Measurements from ENCODE around the gene RPUSD1.

The RPUSD1 gene

GRCh38 chr16:819336-820043, 31.3 kb upstream of the RPUSD1 start:
- peak in 1 of 2 donors; percentile 29 for DNase-seq (ENCODE audit: extremely low read depth in 1 of 2, low read depth in 1 of 2)

DNA sequence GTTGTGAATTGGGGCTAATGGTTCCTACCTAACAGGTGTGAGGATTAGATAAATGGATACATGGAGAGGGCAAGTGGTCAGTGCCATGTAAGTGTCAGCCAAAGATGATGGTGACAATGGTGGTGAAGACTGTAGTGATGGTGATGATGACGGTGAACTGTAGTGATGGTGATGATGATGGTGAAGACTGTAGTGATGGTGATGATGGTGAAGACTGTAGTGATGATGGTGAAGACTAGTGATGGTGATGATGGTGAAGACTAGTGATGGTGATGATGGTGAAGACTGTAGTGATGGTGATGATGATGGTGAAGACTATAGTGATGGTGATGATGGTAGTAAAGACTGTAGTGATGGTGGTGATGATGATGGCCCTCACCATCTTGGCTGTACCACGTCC, 30.4 kb upstream of the RPUSD1 start:
- DNase-seq (ENCODE audit: extremely low read depth in 1 of 2, low read depth in 1 of 2) = no peak

GRCh38 chr16:818132-818531, 30.0 kb upstream of the RPUSD1 start:
- DNase-seq (ENCODE audit: extremely low read depth in 1 of 2, low read depth in 1 of 2) = no peak

DNA sequence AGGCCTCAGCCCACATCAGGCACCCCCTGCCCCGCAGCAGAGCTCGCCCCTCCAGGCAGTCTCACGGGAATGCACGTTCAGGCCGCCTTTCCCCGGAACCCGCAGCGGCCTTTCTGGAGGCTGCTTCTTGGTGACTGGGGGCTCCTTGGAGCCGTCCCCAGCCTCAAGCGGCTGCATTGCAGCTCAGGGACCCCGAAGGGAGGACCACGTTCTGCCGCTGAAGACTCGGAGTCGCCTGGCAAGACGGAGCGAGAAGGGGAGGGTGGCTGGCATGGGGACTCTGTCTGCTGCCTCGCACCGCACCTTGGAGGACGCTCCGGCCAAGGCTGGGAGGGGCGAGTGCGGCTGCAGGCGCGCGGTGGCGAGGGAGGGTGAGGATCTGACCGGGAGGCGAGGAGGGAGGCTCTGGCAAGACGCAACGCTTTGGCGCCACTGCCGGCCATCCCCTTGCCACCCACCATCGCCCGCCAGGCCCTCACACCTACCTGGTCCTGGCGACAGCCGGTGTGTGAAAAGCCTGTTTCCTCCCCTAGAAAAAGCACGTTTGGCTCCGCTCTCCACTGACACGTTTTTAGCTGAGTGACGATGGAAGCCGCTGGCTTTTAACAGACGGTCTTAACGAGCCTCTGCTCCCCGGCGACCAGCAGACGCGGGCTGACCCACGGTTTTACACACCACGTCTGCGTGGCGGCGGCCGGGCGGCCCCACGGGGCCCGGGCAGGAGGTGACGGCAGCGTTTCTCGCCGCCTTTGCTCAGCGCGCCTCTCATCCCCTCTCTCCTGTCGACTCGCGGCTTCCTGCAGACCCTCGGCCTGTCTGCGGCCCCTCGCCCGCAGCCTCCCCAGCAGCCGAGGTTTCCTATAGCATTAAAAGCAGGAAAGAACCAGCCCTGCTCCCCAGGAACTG, 29.1 kb upstream of the RPUSD1 start:
- DNase-seq (ENCODE audit: extremely low read depth in 1 of 2, low read depth in 1 of 2) = no peak

- no peak for DNase-seq (ENCODE audit: extremely low read depth in 1 of 2, low read depth in 1 of 2)
Observed at GRCh38 chr16:815861-816260, 27.7 kb upstream of the RPUSD1 start.

- no peak for DNase-seq (ENCODE audit: extremely low read depth in 1 of 2, low read depth in 1 of 2)
Observed at GRCh38 chr16:814974-815373, 26.8 kb upstream of the RPUSD1 start.

- DNase-seq (ENCODE audit: extremely low read depth in 1 of 2, low read depth in 1 of 2) = no peak
Observed at GRCh38 chr16:813916-814412, 25.8 kb upstream of the RPUSD1 start.

GRCh38 chr16:813204-813915, 25.2 kb upstream of the RPUSD1 start:
- peak in 1 of 2 donors; percentile 36 for DNase-seq (ENCODE audit: extremely low read depth in 1 of 2, low read depth in 1 of 2)

- no peak for DNase-seq (ENCODE audit: extremely low read depth in 1 of 2, low read depth in 1 of 2)
Observed at GRCh38 chr16:808085-808386, 19.9 kb upstream of the RPUSD1 start.

GRCh38 chr16:807347-808084, 19.3 kb upstream of the RPUSD1 start:
- peak; percentile 60 to 68 for DNase-seq (ENCODE audit: extremely low read depth in 1 of 2, low read depth in 1 of 2)

DNA sequence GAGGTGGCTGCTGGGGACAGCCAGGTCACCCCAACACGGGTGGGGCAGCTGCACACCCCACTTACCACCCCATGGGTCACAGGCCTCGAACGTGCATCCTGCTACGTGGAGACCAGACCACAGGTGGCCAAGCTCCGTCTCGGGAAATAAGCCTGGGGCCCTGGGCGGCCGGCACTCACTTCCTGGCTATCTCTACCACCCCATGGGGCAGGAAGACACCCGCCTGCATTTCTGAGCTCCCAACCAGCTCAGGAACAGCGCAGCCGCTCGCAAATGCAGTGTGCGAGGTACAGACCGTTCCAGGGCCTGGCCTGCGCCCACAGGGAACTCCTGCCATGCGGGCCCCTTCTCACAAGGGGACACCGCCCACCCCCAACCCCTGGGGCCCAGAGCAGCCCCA, 17.3 kb upstream of the RPUSD1 start:
- no peak for DNase-seq (ENCODE audit: extremely low read depth in 1 of 2, low read depth in 1 of 2)

DNA sequence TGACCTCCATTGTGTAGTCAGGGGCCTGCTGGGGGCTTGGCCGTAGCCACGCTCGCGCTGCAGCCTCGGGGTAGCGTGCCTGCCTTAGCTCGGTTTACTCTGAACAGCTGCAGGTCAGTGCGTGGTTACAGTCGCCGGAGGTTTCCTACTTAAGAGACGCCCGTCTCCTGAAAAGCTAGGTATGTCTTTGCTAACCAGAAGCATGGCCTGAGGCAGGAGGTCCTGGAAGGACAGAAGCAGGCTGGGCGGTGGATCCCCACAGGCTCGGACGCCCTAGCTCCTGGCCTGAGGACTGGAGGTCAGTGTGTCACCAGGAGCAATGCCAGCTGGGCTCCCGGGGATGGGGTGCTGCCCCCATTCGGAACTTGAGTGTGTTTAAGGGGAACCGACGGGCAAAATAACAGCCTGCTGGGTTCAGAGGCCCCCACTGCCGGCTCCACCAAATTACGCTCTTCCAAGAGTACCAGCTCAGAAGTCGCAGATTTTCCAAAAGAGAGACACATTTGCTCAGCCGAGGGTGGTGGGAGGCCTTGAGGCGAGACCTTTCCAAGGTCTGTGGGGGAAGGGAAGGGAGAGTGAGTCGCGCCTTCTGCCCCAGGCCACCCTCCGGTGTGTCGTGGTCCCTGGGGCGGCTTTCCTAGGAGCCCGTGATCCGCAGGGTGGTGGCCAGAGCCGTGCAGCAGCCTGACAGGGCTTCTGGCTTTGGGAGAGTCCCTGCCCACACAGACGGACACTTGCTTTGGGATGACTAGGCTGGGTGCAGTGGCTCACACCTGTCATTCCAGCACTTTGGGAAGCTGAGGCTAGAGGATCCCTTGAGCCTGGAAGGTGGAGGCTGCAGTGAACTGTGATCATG, 16.2 kb upstream of the RPUSD1 start:
- DNase-seq (ENCODE audit: extremely low read depth in 1 of 2, low read depth in 1 of 2) = no peak

DNA sequence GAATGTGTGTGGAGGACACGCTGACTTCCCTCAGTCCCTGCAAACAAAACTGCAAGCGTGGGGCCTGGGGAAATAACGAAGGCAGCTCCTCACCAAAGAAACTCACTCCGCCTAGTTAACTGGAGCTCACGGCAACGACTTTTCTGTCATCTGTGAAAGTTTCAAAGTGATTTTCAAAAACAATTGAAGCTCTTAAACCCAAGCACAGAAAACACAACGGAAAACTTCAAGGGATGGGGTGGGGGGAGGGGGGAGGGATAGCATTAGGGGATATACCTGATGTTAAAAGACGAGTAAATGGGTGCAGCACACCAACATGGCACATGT, 15.5 kb upstream of the RPUSD1 start:
- DNase-seq (ENCODE audit: extremely low read depth in 1 of 2, low read depth in 1 of 2) = no peak

- DNase-seq (ENCODE audit: extremely low read depth in 1 of 2, low read depth in 1 of 2) = no peak
Observed at GRCh38 chr16:802914-803753, 15.0 kb upstream of the RPUSD1 start.

- no peak for DNase-seq (ENCODE audit: extremely low read depth in 1 of 2, low read depth in 1 of 2)
Observed at GRCh38 chr16:802461-802860, 14.3 kb upstream of the RPUSD1 start.

DNA sequence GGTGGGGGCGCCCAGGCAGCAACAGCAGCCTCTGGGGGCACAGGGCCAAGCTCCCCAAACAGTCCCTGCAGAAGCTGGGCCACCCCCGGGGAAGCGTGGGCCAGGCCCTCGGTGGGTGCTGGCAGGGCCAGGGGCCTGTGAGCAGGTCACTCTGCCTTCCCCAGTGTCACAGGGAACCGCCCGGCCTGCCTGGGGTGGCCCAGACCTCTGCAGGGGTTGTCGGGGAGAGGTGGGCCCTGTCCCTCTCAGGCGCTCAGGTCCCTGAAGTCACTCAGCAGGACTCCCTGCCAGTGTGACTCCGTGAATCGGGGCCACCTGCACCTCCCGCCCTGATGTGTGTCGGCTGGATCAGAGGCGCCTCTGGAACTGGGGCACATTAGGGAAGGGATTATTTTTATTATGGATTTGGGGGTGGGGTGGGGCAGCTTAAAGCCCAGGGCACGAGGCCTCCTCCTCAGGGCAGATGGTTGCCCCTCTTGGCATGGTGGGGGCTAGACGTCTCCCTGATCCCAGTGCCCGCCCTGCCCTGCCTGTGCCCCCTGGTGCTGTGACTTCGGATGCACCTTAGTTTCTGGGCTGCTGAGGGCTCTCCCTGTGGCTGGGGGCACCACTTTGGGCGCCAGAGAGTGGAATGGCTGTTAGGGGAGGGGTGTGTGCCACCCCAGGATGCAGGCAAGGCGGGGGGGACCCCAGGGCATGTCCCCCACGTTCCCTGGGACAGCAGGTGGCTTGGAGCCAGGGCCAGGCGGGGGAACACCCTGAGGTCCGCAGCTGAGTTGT, 13.6 kb upstream of the RPUSD1 start:
- DNase-seq (ENCODE audit: extremely low read depth in 1 of 2, low read depth in 1 of 2) = no peak

DNA sequence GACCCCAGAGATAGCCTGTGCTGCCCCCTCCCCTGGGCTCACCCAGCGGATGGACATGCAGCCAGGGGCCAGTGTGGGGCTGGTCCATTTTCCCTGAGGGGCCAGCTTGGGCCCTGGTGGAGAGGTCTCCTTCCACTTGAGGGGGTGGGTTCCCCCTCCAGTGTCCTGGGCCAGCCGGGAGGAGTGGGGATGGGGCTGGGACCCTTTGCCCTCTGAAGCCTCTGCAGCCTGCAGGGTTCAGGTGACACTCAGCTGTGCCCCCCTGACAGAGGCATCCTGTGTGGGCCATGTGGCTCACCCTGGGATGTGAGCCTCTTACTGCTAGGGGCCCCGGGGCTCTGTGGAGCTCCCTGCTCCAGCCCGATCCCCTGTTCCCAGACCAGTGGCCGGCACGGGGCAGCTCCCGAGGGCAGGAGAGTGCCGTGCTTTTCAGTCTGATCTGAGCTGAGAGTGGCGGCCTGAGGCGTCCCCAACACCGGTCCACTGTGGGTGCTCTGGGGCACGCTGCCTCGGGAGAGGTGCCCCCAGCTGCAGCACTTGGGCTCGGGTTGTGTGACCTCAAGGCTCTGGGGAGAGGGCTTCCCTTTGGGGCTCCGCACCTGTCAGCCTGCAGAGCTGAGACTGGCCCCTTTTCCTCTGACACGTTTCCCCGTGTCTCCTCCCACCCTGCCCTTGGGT, 12.8 kb upstream of the RPUSD1 start:
- no peak for DNase-seq (ENCODE audit: extremely low read depth in 1 of 2, low read depth in 1 of 2)
